CD4-positive, alpha-beta T cell treated with Interleukin-21 for 1 hour (primary cell): Measurements from ENCODE around the gene ZNHIT1.

Experiments used
- DNase-seq: peaks from one replicate; pipeline ENCODE4 v3.0.0-alpha.2; 2020

Gene ZNHIT1

GRCh38 chr7:101220295-101220694, 2.3 kb downstream of the ZNHIT1 start:
- no peak for DNase-seq

- no peak for DNase-seq
Observed at GRCh38 chr7:101222275-101222830, 4.4 kb downstream of the ZNHIT1 start.

- DNase-seq: no peak
Observed at GRCh38 chr7:101223528-101223927, 5.6 kb downstream of the ZNHIT1 start.

GRCh38 chr7:101225650-101226049, 7.7 kb downstream of the ZNHIT1 start:
- DNase-seq: no peak

- DNase-seq: no peak
Observed at GRCh38 chr7:101226721-101227120, 8.8 kb downstream of the ZNHIT1 start.

- no peak for DNase-seq
Observed at GRCh38 chr7:101231644-101232043, 13.7 kb downstream of the ZNHIT1 start.

- no peak for DNase-seq
Observed at GRCh38 chr7:101232141-101232850, 14.3 kb downstream of the ZNHIT1 start.

GRCh38 chr7:101233907-101234547, 16.1 kb downstream of the ZNHIT1 start:
- DNase-seq: no peak

- no peak for DNase-seq
Observed at GRCh38 chr7:101234636-101235035, 16.7 kb downstream of the ZNHIT1 start.

GRCh38 chr7:101235050-101235449, 17.1 kb downstream of the ZNHIT1 start:
- DNase-seq: no peak

GRCh38 chr7:101235522-101235921, 17.6 kb downstream of the ZNHIT1 start:
- no peak for DNase-seq

GRCh38 chr7:101236292-101236835, 18.4 kb downstream of the ZNHIT1 start:
- DNase-seq: no peak

- no peak for DNase-seq
Observed at GRCh38 chr7:101237206-101238067, 19.5 kb downstream of the ZNHIT1 start, which contains the start of gene CLDN15. Gene CLDN15 (minus strand): TSS chr7:101237802. CDS start chr7:101237581, 221 bp downstream.

GRCh38 chr7:101238226-101239182, 20.5 kb downstream of the ZNHIT1 start:
- no peak for DNase-seq

GRCh38 chr7:101239191-101239950, 21.4 kb downstream of the ZNHIT1 start:
- no peak for DNase-seq

- no peak for DNase-seq
Observed at GRCh38 chr7:101239951-101240220, 21.9 kb downstream of the ZNHIT1 start.

GRCh38 chr7:101240226-101241014, 22.5 kb downstream of the ZNHIT1 start:
- no peak for DNase-seq

- DNase-seq: no peak
Observed at GRCh38 chr7:101241015-101241363, 23.0 kb downstream of the ZNHIT1 start.

GRCh38 chr7:101241443-101242349, 23.7 kb downstream of the ZNHIT1 start:
- DNase-seq: no peak
